Hepatocyte (in vitro differentiated cells): ENCODE results near the gene KIRREL2. TPM values are rescaled to one million over a fixed set of nuclear protein-coding genes. Genes with fewer than 3 reads are reported as not detected.

Experiments used
- polyA plus RNA-seq: library from polyadenylated mRNA; unstranded; fragments of >200 nt; fragmentation: Nextera tagmentation; extraction: Ambion mirVana; gene quantifications from 2 replicates; pipeline ENCODE4 v1.2.1, GENCODE V29; 2016
- small RNA-seq: library from RNA; depleted of rRNA; stranded (forward); fragments of <200 nt; gene quantifications from one replicate; pipeline ENCODE3, GENCODE V24; 2014
- total RNA-seq: library from RNA; depleted of rRNA; stranded (reverse); fragments of >200 nt; gene quantifications from 2 replicates; pipeline ENCODE4 v1.2.3, GENCODE V29; 2014

Gene KIRREL2
- total and polyA plus RNA-seq, 2 experiments from 2014 or later = 1.4 to 2.3 TPM

Small RNAs within 50 kb of the gene (small RNA-seq; reads per million reads assigned to genes)
- gene RN7SL402P = not detected

Other genes with a start within 250 kb of the KIRREL2 start
- 4.9 and 6.3 TPM in 2 replicates for gene HAUS5, start 244.2 kb upstream of the KIRREL2 start, total RNA-seq
- 12.6 and 15.4 TPM in 2 replicates for gene HAUS5, start 244.2 kb upstream of the KIRREL2 start, polyA plus RNA-seq
- gene RBM42, start 227.9 kb upstream of the KIRREL2 start, total RNA-seq = 43.3 and 43.6 TPM in 2 replicates
- gene RBM42, start 227.9 kb upstream of the KIRREL2 start, polyA plus RNA-seq = 113 and 125 TPM in 2 replicates
- gene ETV2, start 215.2 kb upstream of the KIRREL2 start, total RNA-seq = 1.0 and 1.4 TPM in 2 replicates
- gene ETV2, start 215.2 kb upstream of the KIRREL2 start, polyA plus RNA-seq = 0.79 and 3.5 TPM in 2 replicates
- 586 and 603 TPM in 2 replicates for gene COX6B1, start 208.6 kb upstream of the KIRREL2 start, total RNA-seq
- 635 and 692 TPM in 2 replicates for gene COX6B1, start 208.6 kb upstream of the KIRREL2 start, polyA plus RNA-seq
- 3.6 and 7.8 TPM in 2 replicates for gene UPK1A, start 190.4 kb upstream of the KIRREL2 start, total RNA-seq
- gene UPK1A, start 190.4 kb upstream of the KIRREL2 start, polyA plus RNA-seq = 19.6 and 27.5 TPM in 2 replicates
- gene ZBTB32, start 152.4 kb upstream of the KIRREL2 start, total RNA-seq = not detected in 2 replicates
- 0.11 and 0.80 TPM in 2 replicates for gene ZBTB32, start 152.4 kb upstream of the KIRREL2 start, polyA plus RNA-seq
- 6.9 and 12.8 TPM in 2 replicates for gene KMT2B, start 138.9 kb upstream of the KIRREL2 start, total RNA-seq
- gene KMT2B, start 138.9 kb upstream of the KIRREL2 start, polyA plus RNA-seq = 9.3 and 10.7 TPM in 2 replicates
- gene IGFLR1, start 114.5 kb upstream of the KIRREL2 start, total RNA-seq = 3.6 and 5.6 TPM in 2 replicates
- gene IGFLR1, start 114.5 kb upstream of the KIRREL2 start, polyA plus RNA-seq = 4.5 and 4.6 TPM in 2 replicates
- 11.4 and 27.4 TPM in 2 replicates for gene U2AF1L4, start 111.5 kb upstream of the KIRREL2 start, total RNA-seq
- gene U2AF1L4, start 111.5 kb upstream of the KIRREL2 start, polyA plus RNA-seq = 60.7 and 76.0 TPM in 2 replicates
- 24.8 and 39.1 TPM in 2 replicates for gene PSENEN, start 111.3 kb upstream of the KIRREL2 start, total RNA-seq
- 106 and 127 TPM in 2 replicates for gene PSENEN, start 111.3 kb upstream of the KIRREL2 start, polyA plus RNA-seq
- gene LIN37, start 108.3 kb upstream of the KIRREL2 start, total RNA-seq = 7.9 and 12.0 TPM in 2 replicates
- gene LIN37, start 108.3 kb upstream of the KIRREL2 start, polyA plus RNA-seq = 13.6 and 17.6 TPM in 2 replicates
- 7.1 and 14.2 TPM in 2 replicates for gene HSPB6, start 99.9 kb upstream of the KIRREL2 start, total RNA-seq
- 235 and 240 TPM in 2 replicates for gene HSPB6, start 99.9 kb upstream of the KIRREL2 start, polyA plus RNA-seq
- 3.7 and 12.2 TPM in 2 replicates for gene PROSER3, start 98.7 kb upstream of the KIRREL2 start, total RNA-seq
- 26.5 and 30.7 TPM in 2 replicates for gene PROSER3, start 98.7 kb upstream of the KIRREL2 start, polyA plus RNA-seq
- 0.84 and 6.7 TPM in 2 replicates for gene ARHGAP33, start 81.3 kb upstream of the KIRREL2 start, total RNA-seq
- 7.9 and 11.4 TPM in 2 replicates for gene ARHGAP33, start 81.3 kb upstream of the KIRREL2 start, polyA plus RNA-seq
- 5.1 and 6.8 TPM in 2 replicates for gene PRODH2, start 44.1 kb upstream of the KIRREL2 start, total RNA-seq
- 7.1 and 13.9 TPM in 2 replicates for gene PRODH2, start 44.1 kb upstream of the KIRREL2 start, polyA plus RNA-seq
- 0.30 and 0.36 TPM in 2 replicates for gene NPHS1, start 4.4 kb upstream of the KIRREL2 start, total RNA-seq
- 0.15 and 0.76 TPM in 2 replicates for gene NPHS1, start 4.4 kb upstream of the KIRREL2 start, polyA plus RNA-seq
- 19.8 and 29.0 TPM in 2 replicates for gene APLP1, start 11.7 kb downstream of the KIRREL2 start, total RNA-seq
- gene APLP1, start 11.7 kb downstream of the KIRREL2 start, polyA plus RNA-seq = 115 and 147 TPM in 2 replicates
- gene NFKBID, start 43.6 kb downstream of the KIRREL2 start, total RNA-seq = 2.7 and 3.9 TPM in 2 replicates
- gene NFKBID, start 43.6 kb downstream of the KIRREL2 start, polyA plus RNA-seq = 7.3 and 10.8 TPM in 2 replicates
- gene HCST, start 45.6 kb downstream of the KIRREL2 start, total RNA-seq = 0.97 and 1.4 TPM in 2 replicates
- 3.9 and 4.8 TPM in 2 replicates for gene HCST, start 45.6 kb downstream of the KIRREL2 start, polyA plus RNA-seq
- gene TYROBP, start 51.4 kb downstream of the KIRREL2 start, total RNA-seq = 2.8 and 5.9 TPM in 2 replicates
- 2.9 and 4.9 TPM in 2 replicates for gene TYROBP, start 51.4 kb downstream of the KIRREL2 start, polyA plus RNA-seq
- 4.7 and 5.3 TPM in 2 replicates for gene LRFN3, start 79.5 kb downstream of the KIRREL2 start, total RNA-seq
- 15.6 and 19.2 TPM in 2 replicates for gene LRFN3, start 79.5 kb downstream of the KIRREL2 start, polyA plus RNA-seq
- 34.4 and 36.5 TPM in 2 replicates for gene SDHAF1, start 138.3 kb downstream of the KIRREL2 start, total RNA-seq
- gene SDHAF1, start 138.3 kb downstream of the KIRREL2 start, polyA plus RNA-seq = 23.9 and 28.6 TPM in 2 replicates
- gene SYNE4, start 151.9 kb downstream of the KIRREL2 start, total RNA-seq = 6.5 and 8.9 TPM in 2 replicates
- gene SYNE4, start 151.9 kb downstream of the KIRREL2 start, polyA plus RNA-seq = 19.8 and 21.1 TPM in 2 replicates
- 14.2 and 24.1 TPM in 2 replicates for gene ALKBH6, start 157.3 kb downstream of the KIRREL2 start, total RNA-seq
- 31.1 and 33.7 TPM in 2 replicates for gene ALKBH6, start 157.3 kb downstream of the KIRREL2 start, polyA plus RNA-seq
- 5.1 and 12.8 TPM in 2 replicates for gene CLIP3, start 176.0 kb downstream of the KIRREL2 start, total RNA-seq
- gene CLIP3, start 176.0 kb downstream of the KIRREL2 start, polyA plus RNA-seq = 19.5 and 21.8 TPM in 2 replicates
- 4.5 and 6.8 TPM in 2 replicates for gene THAP8, start 197.4 kb downstream of the KIRREL2 start, total RNA-seq
- 23.1 and 24.1 TPM in 2 replicates for gene THAP8, start 197.4 kb downstream of the KIRREL2 start, polyA plus RNA-seq
- gene WDR62, start 198.0 kb downstream of the KIRREL2 start, total RNA-seq = 1.8 and 2.1 TPM in 2 replicates
- gene WDR62, start 198.0 kb downstream of the KIRREL2 start, polyA plus RNA-seq = 1.2 and 4.6 TPM in 2 replicates